Measurements from ENCODE around the gene OSMR.

Gene OSMR

DNA sequence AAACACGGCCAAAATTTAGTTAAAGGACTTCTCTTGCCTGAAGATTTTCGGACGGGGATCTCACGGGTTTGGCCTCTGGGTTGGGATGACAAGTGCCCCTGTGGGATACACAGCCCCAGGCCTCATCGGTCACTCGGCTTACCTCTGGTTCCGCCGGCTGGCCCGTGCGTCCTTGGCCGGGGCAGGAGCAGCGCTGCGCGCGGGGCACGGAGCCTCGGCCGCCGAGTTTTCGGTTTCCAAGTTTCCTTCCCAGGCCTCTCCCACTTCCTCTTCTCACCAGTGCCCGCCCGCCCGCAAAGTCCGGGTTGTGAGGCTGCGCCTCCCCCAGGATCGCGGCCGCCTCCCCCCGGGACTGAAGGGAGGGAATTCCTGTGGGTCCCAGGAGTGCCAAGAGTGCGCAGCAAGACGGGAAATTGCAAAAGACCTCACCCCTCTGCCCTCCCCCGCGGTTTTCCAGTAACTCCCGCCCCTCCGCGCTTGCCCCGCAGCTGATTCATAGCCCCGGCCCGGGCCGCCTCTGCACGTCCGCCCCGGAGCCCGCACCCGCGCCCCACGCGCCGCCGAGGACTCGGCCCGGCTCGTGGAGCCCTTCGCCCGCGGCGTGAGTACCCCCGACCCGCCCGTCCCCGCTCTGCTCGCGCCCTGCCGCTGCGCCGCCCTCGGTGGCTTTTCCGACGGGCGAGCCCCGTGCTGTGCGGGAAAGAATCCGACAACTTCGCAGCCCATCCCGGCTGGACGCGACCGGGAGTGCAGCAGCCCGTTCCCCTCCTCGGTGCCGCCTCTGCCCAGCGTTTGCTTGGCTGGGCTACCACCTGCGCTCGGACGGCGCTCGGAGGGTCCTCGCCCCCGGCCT is at the start of gene OSMR:
TSS of gene OSMR (plus strand) at position 487 of the 853 bp plus-strand sequence. CDS start 23,033 bp downstream, outside the sequence.
- no peak for DNase-seq (ENCODE audit: low spot score)

DNA sequence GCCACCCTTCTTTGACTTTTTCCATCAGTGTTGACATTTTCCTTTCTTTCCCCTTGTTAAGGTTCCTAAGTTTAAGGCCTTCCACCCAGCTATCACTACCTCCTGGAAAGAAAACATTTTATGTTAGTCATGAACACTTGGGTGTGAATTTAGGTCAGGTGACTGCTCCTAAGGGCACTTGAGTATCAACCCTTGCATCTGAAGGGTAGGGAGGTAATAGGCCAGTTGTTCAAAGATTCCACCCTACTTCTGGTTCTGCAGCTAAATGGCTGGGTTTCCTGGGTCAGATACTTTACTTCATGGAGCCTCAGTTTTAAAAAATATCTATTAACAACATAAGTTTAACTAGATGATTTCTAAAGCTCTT is 49.1 kb upstream of the OSMR start:
- no peak for DNase-seq (ENCODE audit: low spot score)

- DNase-seq (ENCODE audit: low spot score), result no peak
These were observed 48.0 kb upstream of the OSMR start for GRCh38 chr5:38797838-38798237.

DNA sequence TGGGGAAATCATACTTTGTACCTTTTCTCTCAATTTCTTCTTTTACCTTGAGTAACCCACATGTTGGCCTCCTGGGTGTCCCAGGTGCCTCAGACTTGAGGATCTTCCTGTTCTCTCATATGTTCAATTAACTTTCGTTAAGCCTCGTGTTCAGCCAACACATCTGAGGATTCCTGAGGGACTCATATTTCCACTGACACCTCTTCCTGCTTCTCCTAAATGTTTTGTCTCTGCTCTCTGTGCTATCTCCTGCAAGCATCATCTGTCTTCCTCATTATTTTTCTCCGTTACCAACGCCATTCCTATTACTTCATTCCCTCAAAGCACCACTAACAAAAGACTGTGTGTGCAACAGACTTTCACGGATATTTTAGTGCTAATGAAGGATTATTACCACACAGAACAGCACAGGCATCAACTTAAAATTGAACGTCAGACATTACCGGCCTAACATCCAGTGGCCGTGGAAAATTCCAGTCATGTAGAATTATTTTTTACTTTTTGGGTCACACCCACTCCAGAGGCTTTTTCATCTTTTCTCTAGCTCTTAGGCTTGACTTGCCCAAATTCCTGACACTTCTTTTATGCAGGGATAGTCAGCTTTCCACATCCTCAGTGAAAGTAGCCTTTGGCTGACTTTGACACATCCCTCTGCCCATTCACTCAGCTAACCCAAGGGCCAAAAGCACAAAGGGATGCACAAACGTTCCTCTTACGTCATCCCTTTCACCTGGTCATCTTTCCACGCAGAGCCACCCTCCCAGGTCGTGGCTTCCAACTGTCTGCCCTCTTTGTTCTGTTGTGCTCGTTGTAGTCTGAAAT is 46.0 kb upstream of the OSMR start:
- DNase-seq (ENCODE audit: low spot score), result no peak

DNA sequence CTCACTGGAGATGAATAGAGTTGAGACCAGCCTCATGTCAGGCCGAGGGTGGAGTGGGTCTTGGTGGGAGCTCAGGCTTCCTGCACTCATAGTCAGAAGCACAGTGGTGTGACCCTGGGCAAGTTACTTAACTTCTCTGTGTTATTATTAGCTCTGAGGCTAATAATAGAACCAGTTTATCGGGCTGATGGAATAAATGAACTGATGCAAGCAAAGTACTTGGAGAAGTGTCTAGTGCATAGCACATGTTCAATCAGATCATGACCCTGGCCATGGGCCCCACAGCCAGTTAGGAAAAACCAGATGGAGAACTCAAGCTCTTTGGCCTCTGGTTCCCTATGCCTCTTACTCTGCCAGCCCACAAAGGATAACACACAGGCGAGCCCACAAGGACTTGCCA is 45.3 kb upstream of the OSMR start:
- DNase-seq (ENCODE audit: low spot score), result no peak

DNA sequence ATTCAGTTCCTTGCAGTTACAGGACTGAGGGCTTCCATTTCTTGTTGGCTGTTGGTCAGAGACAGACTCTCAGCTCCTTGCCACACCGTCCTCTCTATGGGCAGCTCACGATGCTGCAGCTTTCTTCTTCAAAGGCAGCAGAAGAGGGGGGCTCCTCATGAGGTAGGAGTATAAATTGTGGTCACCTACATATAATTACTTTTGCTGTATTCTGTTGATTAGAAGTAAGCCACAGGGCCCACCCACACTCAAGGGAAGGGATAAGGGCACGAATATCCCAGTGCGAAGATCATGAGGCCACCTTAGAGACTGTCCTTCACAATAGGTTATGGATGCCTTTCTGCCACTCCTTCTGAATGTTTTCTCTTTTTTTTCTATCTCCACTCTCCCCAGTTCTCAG is 43.7 kb upstream of the OSMR start:
- no peak for DNase-seq (ENCODE audit: low spot score)

DNA sequence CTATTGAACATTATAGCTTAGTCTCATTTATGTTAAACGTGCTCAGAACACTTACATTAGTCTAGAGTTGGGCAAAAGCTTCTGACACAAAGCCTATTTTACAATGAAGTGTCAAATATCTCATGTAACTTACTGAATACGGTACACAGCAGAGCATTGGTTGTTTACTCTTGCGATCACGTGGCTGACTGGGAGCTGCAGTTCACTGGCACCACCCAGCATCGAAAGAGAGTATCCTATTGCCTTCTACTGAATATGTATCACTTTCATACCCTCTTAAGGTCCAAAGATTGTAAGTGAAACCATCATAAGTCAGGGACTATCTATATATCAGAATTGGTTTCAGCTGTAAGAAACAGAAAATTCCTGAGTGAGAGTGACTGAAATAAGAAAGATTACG is 42.6 kb upstream of the OSMR start:
- no peak for DNase-seq (ENCODE audit: low spot score)

DNA sequence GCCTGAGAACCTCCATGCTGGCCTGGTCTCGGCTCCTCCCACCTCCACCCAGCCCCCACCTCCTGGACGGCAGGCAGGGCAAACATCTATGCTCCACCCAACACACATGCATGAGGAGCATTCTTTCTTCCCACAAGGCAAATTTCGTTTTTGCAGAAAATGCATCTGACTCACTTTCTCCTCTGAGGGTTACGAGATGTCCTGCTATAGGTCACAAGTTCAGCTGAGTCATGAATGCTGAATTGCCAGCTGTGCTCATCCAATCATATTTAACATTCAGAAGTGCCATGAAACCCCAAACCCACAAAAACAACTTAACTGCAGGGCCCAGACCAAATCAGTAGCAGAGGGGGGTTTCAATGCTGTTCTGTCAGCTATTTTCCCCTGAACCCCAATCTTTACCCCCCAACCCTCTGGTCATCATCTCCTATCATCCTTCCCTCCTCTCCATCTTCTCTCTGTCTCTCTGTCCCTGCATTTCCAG is 39.0 kb upstream of the OSMR start:
- DNase-seq (ENCODE audit: low spot score), result peak; percentile 50

GRCh38 chr5:38807570-38808483 is 38.0 kb upstream of the OSMR start:
- no peak for DNase-seq (ENCODE audit: low spot score)

DNA sequence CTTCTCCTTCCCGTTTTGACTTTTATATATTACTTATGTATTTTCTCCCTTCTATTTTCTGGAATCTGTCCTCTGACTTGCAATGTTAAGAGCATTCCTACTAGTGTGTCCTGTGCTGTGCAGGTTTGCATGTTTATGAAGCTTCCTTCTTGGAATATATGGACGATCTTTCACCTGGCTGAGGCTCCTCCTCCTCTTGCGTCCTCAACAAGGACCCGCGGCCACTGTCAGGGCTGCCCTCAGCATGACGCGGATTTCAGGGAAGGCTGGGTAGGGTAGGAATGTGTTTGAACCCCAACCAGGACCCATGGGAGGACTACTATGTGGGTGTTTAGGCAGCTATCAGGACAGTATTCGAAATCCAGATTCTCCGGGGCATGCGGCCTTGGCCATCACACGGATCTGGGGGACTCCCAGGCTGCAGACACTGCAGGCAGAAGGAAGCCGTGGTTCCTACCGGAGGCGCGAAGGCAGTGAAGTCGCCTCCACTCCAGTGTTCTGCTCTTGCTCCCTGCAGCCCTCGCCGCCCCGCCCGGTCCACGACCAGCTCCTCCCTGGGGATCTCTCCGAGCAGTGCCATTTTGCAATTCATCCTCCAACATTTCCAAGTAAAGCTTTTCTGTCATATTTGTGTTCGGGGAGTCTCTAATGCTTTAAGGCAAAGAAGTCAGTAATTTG is 37.0 kb upstream of the OSMR start:
- DNase-seq (ENCODE audit: low spot score), result no peak

DNA sequence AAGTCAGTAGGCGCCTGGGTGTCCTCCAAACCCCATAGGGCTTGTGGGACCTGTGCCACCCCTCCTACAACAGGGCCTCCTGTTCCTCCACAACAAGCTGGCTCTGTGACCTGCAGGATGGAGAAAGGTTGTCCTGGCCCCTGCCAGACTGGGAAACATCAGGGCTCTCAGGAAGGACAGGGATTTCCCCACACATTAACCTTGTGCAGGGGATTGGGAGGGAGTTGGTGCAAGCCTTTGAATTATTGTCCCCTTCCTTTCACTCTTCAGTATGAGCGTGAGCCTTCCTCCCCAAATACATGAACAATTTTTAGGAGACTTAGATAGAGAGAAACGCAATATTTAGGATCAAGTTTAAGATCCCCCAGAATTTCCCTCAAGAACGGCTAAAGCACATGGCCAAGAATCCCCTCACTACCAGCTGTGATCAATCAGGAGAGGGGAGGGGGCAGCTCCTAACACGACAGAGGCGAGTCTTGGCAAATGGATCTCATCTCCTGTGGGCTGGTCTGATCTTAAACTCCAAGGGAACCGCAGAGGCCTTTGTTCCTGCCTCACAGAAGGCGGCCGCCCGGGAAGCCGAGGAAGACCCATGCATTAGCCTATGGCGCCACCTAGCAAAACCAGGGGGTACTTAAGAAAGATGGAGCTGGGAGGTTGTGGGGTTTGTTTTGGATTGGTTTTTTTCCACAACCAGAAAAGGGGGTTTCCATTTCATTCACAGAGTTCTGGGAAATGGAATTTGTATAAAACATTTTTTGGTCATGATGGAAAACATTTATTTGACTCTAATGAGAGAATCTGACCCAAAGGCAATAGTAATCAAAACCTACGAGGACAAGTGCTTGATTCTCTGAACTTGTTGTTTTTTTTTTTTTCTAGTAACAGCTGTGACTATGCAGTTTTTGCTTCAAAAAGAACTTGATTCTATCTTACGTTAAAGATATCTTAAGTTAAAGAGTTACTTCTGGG is 36.1 kb upstream of the OSMR start:
- DNase-seq (ENCODE audit: low spot score), result peak; percentile 60

DNA sequence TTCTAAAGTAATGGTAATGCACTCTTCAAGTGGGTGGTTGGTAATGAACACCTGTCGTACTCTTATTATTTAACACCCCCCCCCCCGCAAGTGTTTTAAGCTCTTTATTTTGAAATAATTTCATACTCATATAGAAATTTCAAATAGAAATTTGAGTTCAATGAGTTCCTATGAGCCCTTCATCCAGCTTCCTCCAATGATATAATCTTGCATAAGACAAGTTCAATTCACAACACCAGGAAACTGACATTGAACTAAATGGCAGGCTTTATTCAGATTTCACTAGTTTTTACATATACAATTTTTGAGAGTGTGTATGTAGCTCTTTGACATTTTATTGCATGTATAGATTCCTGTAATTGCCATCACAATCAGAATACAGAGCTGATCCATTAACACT is 30.9 kb upstream of the OSMR start:
- DNase-seq (ENCODE audit: low spot score), result no peak

- DNase-seq (ENCODE audit: low spot score), result no peak
These were observed 29.5 kb upstream of the OSMR start for GRCh38 chr5:38816083-38817030.

- DNase-seq (ENCODE audit: low spot score), result no peak
These were observed 24.1 kb upstream of the OSMR start for GRCh38 chr5:38821679-38822078.

- no peak for DNase-seq (ENCODE audit: low spot score)
These were observed 22.3 kb upstream of the OSMR start for GRCh38 chr5:38823503-38823902.

GRCh38 chr5:38824821-38825220 is 21.0 kb upstream of the OSMR start:
- no peak for DNase-seq (ENCODE audit: low spot score)

DNA sequence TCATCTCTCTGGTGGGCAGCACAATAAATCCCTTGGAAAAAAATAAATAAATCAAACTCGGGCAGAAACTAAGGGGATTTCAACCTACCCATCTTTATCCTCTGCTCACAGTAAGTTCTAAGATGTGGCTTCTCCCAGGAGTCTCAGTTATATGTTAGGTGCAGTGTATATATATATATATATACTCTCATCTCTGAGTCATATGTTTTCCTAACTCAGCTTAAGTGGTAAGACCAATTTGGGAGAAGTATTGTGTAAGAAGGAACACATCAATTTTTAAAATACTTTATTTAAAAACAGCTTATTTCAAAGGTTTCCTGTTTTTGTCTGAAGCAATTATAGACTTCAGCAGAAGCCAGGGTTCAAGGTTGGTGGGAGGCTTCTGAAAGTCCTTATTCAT is 20.3 kb upstream of the OSMR start:
- DNase-seq (ENCODE audit: low spot score), result no peak

- peak; percentile 47 for DNase-seq (ENCODE audit: low spot score)
These were observed 18.3 kb upstream of the OSMR start for GRCh38 chr5:38827525-38827924.

DNA sequence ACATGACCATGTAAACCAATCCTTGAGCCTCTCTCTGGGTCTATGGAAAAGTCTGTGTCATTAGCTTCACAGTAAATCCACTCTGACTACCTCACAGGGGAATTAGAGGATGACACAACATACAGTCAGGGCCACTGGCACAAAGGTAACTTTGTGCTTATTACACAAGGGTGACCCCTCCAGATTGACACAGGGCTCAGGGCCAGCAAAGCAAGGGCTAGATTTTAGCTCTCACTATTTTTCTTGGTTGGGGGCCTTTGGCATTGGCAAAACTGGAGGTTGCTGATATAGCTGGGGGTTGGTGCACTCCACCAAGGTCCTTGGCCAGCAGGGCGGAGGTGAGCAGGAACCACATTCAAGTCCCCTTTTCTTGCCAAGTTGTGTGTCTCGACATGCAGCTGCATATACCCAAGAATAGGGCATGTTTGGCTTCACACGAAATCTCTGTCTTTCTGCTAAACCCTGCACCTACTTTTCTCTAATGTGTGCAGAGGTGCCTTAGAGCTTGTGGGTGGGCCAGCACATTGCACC is 15.2 kb upstream of the OSMR start:
- no peak for DNase-seq (ENCODE audit: low spot score)

All from activated CD4-positive, alpha-beta T cell treated with anti-CD3 and anti-CD28 coated beads, Interleukin-2, Interleukin-4, amounts not matched to agents 100 ng/mL and 50 ng/mL, durations not matched to agents 16 hours and 8 hours (primary cell).